GM12864 (cell line): ENCODE data around the gene PCDHB13.
"Not testable (repeated sequence)": the region's sequence is repeated elsewhere in the genome, so short reads cannot be mapped to it uniquely, and the experiment has no call there.

Source experiments
- DNase-seq: peaks from one replicate; pipeline ENCODE4 v3.0.0-alpha.2; 2011; ENCODE audit warnings: low read depth
- H3K4me3 ChIP-seq: 2 replicates; pipeline ENCODE4 v1.5.1; 2011; ENCODE audit warnings: mild to moderate bottlenecking, low read depth, low read length, control low read depth
- CTCF ChIP-seq: IDR thresholded peaks from 2 replicates; pipeline ENCODE4 v1.5.1; 2011; ENCODE audit warnings: low read depth, mild to moderate bottlenecking, moderate library complexity, low read length, control low read depth, inconsistent platforms; ENCODE audit errors: missing control alignments

PCDHB13 gene

GRCh38 chr5:141208478-141208877 is 5.2 kb upstream of the PCDHB13 start, which contains the start of gene PCDHB12:
Gene PCDHB12, plus strand, starts transcription at chr5:141208719. Its CDS starts 189 bp downstream, at chr5:141208908.
- no peak for TF ChIP-seq CTCF
- no peak within 1 kb of the TSS for H3K4me3 ChIP-seq
- no peak for DNase-seq

- H3K4me3 ChIP-seq, DNase-seq: not testable (repeated sequence)
Observed at GRCh38 chr5:141210281-141210680, 3.4 kb upstream of the PCDHB13 start.

GRCh38 chr5:141210849-141211248 is 2.9 kb upstream of the PCDHB13 start:
- H3K4me3 ChIP-seq, DNase-seq: not testable (repeated sequence)

GRCh38 chr5:141214583-141214982 is 864 bp downstream of the PCDHB13 start:
- not testable (repeated sequence) for H3K4me3 ChIP-seq

GRCh38 chr5:141215504-141215903 is 1.8 kb downstream of the PCDHB13 start:
- not testable (repeated sequence) for DNase-seq, H3K4me3 ChIP-seq

More at GRCh38 chr5:141214583-141214982, 864 bp downstream of the PCDHB13 start:
- DNase-seq: not testable (repeated sequence)

GRCh38 chr5:141216035-141216434 is 2.3 kb downstream of the PCDHB13 start:
- DNase-seq, H3K4me3 ChIP-seq: not testable (repeated sequence)

GRCh38 chr5:141223112-141223783 is 9.5 kb downstream of the PCDHB13 start, which contains the start of gene PCDHB14:
Gene PCDHB14, plus strand, starts transcription at chr5:141223343. Its CDS starts 163 bp downstream, at chr5:141223506.
- TF ChIP-seq CTCF: no peak
- no peak for DNase-seq
- no peak within 1 kb of the TSS for H3K4me3 ChIP-seq

- not testable (repeated sequence) for H3K4me3 ChIP-seq, DNase-seq
Observed at GRCh38 chr5:141224844-141225243, 11.1 kb downstream of the PCDHB13 start.

- DNase-seq, H3K4me3 ChIP-seq: not testable (repeated sequence)
Observed at GRCh38 chr5:141225421-141225820, 11.7 kb downstream of the PCDHB13 start.

GRCh38 chr5:141234109-141234667 is 20.5 kb downstream of the PCDHB13 start:
- DNase-seq: no peak
- TF ChIP-seq CTCF: no peak
- H3K4me3 ChIP-seq: no peak overlapping the region

- not testable (repeated sequence) for H3K4me3 ChIP-seq, DNase-seq
Observed at GRCh38 chr5:141235922-141236321, 22.2 kb downstream of the PCDHB13 start.
